HG03139 (cell line): ENCODE results near the gene MYO3B.

ENCODE experiments used
- ATAC-seq: cut with Tn5 transposase; IDR thresholded peaks from one replicate; pipeline ENCODE4 v1.9.1; 2021; ENCODE audit not compliant: unreplicated experiment

The MYO3B gene

DNA sequence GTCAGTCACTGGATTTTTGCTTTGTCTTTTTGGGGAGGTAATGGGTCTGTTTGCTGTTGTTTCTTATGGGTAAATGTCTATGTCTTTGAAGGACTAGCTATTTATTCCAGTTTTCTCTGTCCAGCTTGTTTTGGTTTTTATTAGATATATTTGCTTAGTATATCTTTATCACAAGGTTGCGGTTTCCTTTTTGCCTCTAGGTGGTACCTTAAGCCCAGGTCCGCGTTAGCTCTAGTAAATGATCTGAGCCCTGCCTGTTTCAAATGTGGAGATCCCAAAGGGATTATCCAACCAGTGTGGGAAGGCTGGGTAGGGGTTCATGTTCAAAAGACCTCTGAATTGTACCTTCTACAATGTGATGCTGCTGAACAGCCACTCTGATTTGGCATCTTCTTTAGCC, 114.5 kb downstream of the MYO3B start:
- ATAC-seq, result no peak

DNA sequence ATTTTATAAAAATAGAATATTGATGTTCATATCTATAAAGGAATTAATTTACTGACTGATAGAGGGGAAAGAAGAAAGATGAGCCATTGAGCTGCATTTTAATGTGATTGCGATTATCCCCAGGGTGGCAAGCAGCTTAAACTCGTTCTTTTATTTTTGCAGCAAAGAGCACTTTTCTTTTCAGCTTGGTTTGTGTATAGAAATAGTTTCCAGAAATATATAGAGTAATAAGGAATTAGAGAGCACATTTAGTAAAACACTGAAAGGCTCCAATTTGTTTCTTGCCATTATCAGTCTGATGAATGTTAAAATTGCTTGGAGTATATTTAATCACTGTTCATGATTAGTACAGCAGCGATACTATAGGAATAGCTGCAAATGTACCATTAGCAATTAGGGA, 119.5 kb downstream of the MYO3B start:
- no peak for ATAC-seq

DNA sequence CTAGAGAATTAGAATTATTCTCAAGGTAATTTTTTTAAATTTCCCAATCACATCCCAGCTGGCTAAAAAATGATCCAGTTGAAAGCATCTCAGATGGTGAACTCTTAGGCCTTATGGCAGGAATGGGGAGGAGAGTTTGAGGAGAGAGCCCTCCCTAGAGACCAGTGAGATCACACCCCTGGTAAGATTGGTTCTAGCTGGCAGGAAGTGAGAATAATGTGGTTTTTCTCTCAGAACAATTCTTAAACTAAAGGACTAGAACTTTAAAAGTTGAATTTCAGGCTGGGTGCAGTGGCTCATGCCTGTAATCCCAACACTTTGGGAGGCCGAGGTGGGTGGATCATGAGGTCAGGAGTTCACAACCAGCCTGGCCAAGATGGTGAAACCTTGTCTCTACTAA, 120.2 kb downstream of the MYO3B start:
- peak; percentile 88 for ATAC-seq

DNA sequence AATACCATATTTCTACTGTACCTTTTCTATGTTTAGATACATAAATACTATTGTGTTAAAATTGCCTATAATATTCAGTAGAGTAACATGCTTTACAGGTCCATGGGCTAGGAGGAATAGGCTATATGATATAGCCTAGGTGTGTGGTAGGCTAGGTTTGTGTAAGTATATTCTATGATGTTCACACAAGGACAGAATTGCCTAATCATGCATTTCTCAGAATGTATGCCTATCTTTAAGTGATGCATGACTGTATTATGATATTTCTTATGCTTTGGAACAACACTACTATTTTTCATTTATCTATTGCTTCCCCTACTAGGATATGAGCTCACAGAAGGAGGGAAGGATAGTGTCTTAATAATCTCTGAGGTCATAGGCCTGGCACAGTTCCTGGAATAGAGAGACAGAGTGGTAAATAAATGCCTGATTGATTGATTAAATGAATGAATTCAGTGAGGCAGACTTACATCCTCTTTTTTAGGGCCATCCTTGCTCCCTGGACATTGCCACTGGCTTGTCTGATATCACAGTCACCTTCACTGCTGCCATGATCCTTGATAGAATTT, 121.0 kb downstream of the MYO3B start:
- no peak for ATAC-seq

DNA sequence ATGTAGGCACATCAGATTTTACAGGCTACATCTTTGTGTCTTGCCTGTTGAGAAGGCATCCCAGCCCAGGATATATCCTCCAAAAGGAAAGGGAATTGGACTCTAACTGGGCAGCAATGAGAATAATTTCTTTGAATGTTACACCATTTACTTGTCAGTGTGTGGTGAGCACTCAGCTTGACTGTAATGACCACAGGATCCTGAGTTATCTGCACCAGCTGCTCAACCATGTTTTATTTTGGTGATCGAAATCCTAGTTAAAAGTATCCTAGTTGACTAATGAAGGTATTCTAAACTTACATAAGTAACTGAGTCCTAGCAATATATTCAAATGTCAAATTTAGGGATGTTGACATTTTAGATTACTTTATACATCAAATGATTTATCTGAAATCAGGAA, 123.0 kb downstream of the MYO3B start:
- ATAC-seq, result no peak

DNA sequence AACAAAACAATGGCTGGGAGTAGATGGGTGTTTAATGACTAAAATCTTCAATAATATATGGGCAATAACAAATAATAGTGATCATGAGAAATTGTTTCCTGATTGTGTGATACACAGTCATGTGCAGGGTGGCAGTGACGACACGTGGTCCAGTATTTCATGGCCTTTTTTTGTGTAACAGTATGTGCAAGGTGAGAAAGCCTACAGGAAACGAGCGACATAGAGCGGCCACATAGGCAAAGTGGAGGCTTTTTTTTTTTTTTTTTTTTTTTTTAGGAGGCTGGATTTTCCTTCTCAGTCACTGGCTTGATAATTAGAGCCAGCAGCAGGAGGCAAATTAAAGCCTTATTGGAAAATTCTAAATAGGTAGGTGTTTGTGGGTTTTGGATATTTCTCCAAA, 123.7 kb downstream of the MYO3B start:
- no peak for ATAC-seq

DNA sequence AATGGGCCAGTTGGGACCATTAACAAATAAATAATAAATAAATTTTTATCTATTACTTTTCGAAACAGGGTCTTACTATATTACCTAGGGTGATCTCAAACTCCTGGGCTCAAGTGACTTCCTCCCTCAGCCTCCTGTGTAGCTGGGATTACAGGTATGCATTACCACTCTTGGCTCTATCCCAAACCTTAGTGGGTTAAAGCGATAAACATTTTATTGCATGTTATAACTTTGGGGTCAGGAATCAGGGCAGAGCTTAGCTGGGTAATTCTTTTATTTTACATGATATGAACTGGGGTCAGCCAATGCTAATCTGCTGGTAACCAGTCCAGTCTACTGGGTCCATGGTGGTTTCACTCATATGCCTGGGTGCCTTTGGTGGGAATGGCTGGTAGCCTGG, 127.8 kb downstream of the MYO3B start:
- ATAC-seq, result no peak

DNA sequence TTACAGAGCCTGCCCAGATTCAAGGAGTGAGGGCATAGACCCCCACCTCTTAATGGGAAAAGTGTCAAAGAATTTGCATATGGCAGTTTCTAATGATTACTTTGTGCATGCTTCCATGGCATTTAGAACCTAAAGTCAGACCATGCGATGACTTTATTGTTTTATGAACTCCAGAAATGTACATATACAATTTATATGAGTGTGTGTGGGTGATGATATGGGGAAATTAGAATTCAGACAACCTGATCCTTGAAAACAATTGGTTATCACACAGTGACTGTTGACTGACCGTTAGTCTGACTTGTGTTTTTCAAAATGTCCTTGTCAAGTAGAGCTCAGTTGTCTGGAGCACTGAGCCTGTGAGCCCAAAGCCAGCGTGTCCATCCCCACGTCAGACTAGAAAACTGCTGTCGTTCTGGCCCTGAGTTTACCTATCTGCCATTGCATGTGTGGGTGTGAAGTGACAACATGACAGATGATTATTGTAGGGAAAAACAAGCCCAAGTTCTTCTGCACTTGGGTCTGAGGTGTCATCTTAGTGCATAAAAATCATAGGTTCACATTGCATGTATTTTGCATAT, 128.4 kb downstream of the MYO3B start:
- ATAC-seq, result no peak

DNA sequence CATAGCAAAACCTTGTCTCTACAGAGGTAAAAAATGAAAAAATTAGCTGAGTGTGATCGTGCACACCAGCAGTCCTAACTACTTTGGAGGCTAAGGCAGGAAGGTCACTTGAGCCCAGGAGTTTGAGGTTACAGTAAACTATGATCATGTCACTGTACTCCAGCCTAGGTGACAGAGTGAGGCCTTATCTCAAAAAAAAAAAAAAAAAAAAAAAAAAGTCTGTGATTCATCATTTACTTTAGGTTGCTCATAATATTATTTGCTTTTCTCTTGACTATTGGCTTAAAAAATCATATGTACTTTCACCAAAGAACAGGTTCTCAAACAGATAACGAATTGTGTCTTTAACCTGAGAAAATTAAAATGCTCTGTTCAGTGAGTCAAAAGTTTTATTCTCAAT, 129.1 kb downstream of the MYO3B start:
- no peak for ATAC-seq

DNA sequence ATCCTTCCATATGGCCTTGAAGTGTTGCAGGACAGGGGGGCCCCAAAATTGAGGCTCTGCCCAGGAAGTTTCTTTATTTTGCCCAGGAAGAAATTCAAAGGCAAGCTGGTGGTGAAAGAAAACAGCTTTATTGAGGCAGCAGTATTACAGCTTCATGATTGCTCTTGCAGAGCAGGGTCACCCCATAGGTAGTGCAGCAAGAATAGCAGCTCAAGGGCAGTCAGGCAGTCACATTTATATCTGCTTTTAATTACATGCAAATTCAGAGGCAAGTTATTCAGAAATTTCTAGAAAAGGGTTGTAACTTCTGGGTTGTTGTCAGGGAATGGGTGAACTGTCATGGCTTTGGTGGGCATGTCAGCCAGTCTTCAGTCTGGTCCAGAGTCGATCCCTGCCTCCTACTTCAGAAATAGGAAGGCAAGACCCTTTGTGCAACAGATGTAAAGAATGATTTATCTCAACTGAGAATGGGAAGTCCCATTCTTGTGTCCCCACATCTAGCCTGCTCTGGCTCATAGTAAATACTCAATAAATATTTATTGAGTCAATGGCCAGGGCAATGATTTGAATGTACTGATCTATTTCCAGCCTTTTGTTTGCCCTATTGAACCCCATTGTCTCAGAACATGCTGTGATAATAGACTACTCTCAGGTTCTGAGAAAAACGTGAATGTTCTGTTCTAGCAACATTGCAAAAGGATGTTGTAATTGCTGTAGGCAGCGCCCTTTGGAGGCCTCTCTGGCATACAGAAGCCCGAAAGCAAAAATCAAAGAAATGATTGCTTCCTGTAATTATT, 129.8 kb downstream of the MYO3B start:
- ATAC-seq, result no peak

DNA sequence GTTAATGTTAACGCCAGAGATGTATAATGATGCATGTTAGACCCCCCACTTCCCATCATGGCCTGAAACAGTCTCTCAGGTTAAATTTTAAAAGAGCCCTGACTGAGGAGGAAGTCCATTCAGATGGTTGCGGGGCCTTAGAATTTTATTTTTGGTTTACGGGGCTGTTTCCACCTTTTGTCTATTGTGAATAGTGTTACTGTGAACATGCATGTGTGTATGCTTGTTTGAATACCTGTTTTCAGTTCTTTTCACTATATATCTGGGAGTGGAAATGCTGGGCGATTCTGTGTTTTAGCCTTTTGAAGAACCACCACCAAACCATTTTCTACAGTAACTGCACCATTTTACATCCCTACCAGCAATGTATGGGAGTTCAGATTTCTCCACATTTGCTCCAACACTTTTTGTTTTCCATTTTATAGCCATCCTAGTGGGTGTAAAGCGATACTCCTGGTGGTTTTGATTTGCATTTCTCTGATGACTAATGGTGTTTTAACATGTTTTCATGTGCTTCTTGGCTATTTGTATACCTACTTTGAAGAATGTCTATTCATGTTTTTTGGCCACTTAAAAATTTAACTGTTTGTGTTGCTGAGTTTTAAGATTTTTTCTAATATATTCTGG, 133.0 kb downstream of the MYO3B start:
- no peak for ATAC-seq

DNA sequence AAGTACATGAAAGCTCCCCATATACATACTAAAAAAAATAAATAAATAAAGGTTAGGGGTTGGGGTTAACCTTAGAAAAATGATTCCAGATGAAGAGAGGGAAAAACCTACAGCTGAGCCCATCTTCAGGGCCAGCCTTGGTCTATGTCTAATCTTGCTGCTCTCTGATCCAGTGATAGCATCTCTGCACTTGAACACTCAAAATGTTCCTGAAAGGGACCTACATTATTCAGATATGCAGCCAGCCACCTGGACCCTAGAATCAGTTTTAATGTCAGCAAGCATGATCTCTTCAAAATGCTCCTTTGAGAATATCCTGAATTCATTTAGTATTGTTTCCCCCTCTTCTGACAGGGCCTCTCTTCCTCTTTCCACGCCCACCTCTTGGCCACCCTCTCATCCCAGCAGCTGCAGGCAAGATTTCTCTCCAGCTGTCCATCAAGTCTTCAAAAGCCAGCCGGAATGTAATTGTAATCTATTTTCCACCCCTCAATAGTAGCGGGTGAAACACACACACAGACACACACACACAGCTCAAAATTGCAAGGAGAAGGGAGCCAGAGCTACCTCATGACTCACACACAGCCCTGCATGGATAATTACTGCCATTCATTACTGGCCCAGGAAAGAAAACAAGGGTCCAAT, 135.5 kb downstream of the MYO3B start:
- no peak for ATAC-seq

DNA sequence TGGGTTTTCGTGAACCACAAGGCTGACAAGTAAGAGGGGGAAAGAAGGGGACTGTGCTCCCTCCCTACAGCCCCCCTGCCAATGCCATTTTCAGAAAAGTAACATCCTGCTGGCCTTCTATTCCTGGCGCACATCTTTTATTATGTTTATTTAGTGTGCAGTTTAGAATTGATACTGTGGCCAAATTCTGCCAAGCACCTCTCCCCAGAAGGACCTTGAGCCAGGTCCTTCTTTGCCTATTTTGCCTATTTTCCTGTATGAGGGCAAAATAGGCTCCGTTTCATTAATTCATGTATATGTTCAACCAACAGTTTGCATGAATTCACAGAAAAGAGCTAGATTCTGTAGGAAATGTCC, 136.0 kb downstream of the MYO3B start:
- ATAC-seq, result no peak

DNA sequence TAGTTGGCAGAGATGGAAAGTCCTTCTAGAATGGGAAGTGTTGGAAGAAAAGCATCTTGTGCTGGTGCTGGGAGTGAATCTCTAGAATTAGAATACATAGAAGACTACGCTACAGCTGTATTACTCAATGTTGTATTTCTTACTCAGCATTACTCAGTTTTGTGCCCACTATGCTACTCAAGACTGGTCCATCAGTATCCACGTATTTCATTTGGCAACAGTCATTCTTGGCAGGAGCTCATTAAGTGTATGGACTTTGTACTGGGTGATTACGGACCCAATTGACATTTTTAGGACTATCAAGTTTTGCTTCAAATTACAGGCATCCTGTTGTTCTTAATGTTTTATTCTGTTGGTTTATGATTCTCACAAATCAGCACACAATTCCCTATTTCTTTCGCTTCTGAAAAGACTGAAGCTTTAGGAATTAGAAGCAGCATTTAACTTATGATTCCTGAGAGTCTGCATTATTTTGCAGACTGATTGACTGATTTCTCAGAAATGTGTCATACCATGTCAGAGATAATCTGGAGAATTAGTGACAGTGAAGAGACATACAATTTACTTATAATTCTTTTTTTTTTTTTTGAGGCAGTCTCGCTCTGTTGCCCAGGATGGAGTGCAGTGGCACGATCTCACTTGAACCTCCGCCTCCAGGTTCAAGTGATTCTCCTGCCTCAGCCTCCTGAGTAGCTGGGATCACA, 136.9 kb downstream of the MYO3B start:
- no peak for ATAC-seq

DNA sequence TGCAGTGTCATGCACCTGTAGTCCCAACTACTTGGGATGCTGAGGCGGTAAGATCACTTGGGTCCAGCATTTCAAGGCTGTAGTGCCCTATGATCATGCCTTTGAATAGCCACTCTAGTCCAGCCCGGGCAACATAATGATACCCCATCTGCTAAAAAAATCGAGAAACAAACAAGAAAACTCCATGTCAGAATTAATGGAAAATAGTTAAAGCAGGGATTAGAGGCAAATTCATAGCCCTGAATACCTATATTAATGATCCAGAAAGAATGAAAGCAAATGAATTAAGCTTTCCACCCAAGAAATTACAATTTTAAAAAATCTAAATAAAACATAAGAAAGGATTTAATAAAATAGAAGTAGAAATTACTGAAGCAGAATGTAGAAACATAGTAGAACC, 143.0 kb downstream of the MYO3B start:
- ATAC-seq, result no peak

DNA sequence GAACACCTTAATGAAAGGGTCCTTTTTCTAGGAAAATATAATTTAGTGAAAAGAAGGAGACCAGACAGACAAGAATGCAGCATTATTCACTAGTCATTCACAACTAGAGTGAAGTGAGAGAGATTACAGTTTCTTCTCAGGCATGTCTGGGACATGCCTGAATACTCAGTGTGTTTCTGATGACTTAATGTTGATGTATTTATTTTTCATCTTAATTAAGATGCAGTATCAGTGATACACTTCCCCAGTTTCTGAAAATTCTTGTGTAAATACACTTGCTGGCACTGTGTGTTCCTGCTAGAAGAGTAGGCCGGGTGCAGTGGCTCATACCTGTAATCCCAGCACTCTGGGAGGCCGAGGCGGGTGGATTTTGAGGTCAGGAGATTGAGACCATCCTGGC, 143.6 kb downstream of the MYO3B start:
- ATAC-seq, result no peak

DNA sequence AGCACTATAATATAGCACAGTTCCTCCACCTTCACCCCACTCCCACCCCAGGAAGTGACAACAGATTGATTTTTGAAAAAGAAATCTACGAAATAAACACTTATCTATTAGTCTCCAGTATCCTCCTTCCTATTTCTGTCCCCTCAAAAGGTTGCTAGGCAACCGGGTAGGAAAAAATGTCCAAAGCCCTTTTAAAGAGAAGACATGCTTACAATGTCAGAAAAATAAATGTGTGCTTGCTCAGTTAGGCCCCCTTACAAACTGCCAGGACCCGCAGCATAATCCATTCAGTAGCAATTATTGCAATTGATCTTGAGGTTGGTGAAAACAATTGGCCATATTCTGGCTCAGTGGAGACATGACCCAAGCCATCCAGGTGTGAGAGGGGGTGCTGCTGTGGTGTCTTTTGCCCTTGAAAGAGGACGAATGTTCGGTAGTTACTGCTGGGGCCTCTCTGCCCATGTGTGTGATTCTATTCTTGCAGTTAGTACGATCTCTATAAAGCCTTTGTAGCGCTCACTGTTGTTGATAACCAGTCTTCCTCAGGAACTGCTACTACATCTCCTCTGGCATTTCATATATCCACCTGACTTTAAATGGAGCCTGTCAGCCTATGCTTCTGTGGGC, 144.3 kb downstream of the MYO3B start:
- ATAC-seq, result no peak

DNA sequence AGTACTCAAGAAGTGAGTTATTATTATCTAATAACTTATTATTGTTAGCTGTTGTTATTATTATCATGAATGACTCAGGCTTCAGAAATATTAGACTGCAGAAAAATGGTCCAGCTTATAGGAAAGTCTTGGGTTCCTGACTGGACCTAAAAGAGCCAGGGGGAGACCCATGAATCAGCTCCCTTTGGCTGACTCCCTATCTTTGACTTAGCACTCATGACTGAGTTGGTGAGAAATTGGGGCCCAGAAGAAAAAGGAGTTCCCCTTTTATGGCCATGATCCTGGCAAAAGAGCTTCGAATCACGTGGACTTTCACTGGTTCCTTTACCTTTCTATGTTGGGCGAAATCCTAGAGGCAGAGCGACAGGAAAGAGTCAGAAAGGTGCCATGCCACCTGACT, 145.8 kb downstream of the MYO3B start:
- ATAC-seq, result no peak

DNA sequence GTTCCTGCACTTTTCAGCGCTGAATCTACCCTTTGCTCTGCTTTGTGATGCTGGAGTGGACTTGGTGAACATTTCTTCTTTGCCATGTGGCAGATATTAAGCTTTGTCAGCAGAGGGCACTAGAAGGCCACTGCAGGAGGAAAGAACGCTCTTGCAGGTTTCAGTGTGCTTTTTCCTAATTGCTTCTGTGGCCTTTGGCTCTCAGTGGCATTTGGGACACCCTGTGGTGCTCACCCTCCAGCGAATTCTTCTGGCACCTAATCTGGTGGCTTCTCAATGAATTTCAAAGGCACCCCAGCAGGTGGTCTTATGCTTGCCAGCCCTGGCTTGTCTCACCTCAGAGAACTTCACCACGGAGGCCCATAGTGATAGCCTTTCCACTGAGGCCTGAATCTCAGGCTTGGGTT, 146.7 kb downstream of the MYO3B start:
- ATAC-seq, result no peak

DNA sequence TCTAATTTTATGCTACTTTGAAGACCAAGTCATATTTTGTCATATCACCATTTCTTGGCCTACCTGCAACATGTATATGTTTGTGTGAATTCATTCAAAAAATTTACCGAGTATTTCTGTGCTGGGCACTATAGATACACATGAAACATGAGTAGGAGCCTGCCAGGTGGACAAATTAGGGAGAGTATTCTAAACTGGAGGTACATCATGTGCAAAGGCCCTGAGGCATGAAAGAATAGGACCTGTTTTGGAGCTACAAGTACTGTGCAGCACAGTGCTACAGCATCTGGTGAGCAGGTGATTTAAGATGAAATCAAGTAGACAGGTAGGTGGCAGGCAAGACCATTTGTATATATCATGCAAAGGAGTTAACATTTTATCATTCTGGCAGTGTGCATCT, 152.9 kb downstream of the MYO3B start:
- ATAC-seq, result no peak
